ENCODE measurements around the gene TYMP.
"Not testable (repeated sequence)": the region's sequence is repeated elsewhere in the genome, so short reads cannot be mapped to it uniquely, and the experiment has no call there.

TYMP gene

DNA sequence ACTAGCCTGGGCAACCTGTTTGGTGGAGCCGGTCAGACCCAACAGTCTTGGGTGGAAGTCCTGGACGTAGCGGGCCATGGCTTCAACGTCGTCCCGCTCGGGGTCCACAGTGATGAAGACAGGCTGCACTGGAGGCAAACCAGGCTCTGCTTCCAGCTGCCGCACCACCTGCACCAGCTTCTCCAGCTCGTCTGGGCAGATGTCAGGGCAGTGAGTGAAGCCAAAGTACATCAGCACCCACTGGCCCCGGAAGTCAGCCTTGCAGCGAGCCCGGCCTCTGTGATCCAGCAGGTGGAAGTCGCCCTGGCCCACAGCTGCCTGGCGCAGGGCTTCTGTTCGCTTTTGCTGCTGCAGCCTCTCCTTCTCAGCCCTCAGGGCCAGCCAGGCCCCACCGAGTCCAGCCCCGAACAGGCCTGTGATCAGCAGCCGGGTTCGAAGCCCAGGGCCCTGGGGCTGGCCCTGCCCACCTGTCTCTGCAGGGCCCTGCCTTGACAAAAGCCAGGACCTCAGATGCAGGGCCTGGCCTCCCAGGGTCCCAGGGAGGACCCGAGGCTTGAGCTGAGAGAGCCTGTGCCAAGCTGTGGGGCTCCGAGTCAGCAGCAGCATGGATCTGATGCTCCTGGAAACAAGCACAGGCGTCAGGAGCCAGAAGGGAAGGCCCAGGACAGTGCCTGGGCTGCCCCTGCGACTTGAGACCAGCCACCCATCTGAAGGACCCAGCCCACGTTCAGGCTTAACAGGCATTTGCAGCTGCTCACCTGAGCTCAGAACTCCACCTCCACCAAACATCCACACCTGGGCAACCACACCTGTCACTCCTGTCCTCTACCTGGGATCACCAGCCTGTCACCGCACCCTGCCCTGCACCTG lies 5.8 kb downstream of the TYMP start:
- no peak for DNase-seq (ENCODE audit: low spot score)

DNA sequence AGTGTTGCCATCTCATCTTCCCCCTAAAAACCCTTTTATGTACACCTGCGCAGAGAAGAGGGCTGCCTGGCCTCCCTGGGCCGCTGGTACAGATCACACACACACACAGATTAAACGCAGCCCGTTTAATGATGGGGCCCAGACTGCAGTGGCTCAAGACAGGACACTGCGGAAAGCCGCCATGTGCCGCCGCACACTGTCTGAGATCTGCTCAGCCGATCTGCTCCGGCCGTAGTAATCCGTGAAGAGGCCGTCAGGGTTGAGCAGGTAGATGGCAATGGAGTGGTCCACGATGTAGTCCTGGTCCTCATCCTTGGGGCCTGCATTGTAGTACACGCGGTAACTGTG lies 6.4 kb downstream of the TYMP start:
- no peak for DNase-seq (ENCODE audit: low spot score)

GRCh38 chr22:50522806-50523438 lies 6.9 kb downstream of the TYMP start:
- DNase-seq (ENCODE audit: low spot score): no peak

- DNase-seq (ENCODE audit: low spot score): no peak
These were observed 7.5 kb downstream of the TYMP start for GRCh38 chr22:50522208-50522805.

- no peak for DNase-seq (ENCODE audit: low spot score)
These were observed 8.1 kb downstream of the TYMP start for GRCh38 chr22:50521710-50522109.

GRCh38 chr22:50520826-50521453 lies 8.9 kb downstream of the TYMP start:
- no peak for DNase-seq (ENCODE audit: low spot score)

- not testable (repeated sequence) for DNase-seq (ENCODE audit: low spot score)
These were observed 9.6 kb downstream of the TYMP start for GRCh38 chr22:50520184-50520583.

DNA sequence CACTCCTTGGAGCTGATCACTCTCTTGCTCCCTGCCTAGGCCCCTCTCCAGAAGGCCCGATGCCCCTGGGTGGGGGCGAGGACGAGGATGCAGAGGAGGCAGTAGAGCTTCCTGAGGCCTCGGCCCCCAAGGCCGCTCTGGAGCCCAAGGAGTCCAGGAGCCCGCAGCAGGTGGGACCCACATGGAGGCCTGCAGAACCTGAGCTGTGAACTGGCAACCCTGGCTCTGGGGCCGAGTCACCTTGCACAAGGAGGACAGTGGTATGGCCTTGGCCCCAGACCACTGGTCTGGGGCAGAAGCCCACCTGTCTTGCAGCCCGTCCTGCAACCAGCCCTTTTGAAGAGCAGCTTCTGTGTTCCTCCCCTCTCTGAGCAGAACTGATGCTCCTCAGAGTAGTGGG lies 10.7 kb downstream of the TYMP start:
- no peak for DNase-seq (ENCODE audit: low spot score)

DNA sequence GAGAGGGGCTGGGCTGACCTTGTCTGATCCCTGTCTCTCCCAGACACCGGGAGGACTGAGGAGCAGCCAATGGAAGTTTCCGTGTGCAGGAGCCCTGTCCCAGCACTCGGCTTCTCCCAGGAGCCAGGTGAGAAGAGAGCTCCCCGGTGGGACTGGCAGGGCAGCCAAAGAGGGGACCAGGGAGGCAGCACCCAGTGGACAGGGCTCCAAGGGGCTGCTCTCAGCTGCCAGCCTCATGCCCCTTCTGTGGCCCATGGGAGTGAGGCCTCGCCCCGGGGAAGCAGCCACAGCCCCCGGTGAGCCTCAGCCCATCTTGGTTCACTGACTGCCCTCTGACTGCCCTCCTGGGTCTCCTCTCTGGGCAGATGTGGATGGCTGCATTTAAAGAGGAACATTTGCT lies 11.2 kb downstream of the TYMP start:
- no peak for DNase-seq (ENCODE audit: low spot score)

GRCh38 chr22:50517495-50518260 lies 12.1 kb downstream of the TYMP start:
- DNase-seq (ENCODE audit: low spot score): no peak

GRCh38 chr22:50516891-50517290 lies 12.9 kb downstream of the TYMP start:
- DNase-seq (ENCODE audit: low spot score): no peak

DNA sequence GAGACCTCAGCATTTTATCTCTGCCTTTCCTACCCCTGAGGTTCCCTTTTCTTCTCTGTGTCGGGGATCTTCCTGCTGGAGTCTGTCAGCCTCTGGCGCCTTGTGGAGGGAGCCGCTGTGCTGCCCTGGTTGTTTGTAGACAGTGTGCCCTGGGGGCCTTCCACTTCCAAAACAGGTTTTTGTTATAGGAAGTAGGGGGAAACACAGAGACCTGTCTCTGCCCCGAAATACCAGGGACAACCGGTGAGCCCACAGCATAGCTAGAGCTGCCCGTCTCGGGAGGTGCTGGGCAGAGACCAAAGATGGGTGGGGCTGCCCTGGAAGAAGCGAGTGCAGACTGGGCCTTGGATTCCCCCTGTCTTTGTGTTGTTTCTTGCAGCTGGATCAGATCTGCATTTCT lies 13.7 kb downstream of the TYMP start:
- DNase-seq (ENCODE audit: low spot score): no peak

DNA sequence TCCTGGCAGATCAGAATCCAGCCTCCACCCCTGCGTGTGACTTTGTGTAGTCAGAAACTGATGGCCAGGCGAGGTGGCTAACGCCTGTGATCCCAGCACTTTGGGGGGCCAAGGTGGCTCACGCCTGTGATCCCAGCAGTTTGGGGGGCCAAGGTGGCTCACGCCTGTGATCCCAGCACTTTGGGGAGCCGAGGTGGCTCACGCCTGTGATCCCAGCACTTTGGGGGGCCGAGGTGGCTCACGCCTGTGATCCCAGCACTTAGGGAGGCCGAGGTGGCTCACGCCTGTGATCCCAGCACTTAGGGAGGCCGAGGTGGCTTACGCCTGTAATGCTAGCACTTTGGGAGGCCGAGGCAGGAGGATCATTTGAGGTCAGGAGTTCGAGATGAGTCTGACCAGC lies 16.6 kb downstream of the TYMP start:
- no peak for DNase-seq (ENCODE audit: low spot score)

DNA sequence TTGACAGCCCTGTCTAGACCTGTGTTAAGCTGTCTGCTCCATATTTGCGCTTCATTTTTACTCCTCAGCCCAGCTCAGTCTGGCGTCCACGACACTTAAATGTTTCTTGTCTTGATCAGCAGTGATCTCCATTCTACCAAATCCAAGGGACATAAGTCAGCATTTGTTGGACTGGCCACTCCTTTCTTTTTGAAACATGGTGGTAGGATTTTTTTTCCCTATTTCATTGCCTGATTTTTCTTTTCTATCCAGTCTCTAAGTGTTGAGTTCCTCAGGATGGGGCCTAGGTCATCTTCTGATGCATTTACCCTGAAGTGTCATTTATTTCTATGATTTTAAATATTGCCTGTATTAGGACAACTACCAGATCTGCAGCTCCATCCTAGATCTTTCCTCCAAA lies 20.9 kb downstream of the TYMP start:
- no peak for DNase-seq (ENCODE audit: low spot score)

- DNase-seq (ENCODE audit: low spot score): peak; percentile 93
These were observed 21.6 kb downstream of the TYMP start, which contains the start of gene NCAPH2 for GRCh38 chr22:50507991-50508884. Gene NCAPH2, plus strand, starts transcription at chr22:50508224. Its CDS starts 114 bp downstream, at chr22:50508338.

- peak; percentile 70 for DNase-seq (ENCODE audit: low spot score)
These were observed 22.3 kb downstream of the TYMP start, which contains the start of gene LMF2 for GRCh38 chr22:50507421-50507990. Gene LMF2, minus strand, starts transcription at chr22:50507702. Its CDS starts 27 bp downstream, at chr22:50507675.

GRCh38 chr22:50506611-50507420 lies 23.0 kb downstream of the TYMP start:
- no peak for DNase-seq (ENCODE audit: low spot score)

- no peak for DNase-seq (ENCODE audit: low spot score)
These were observed 23.8 kb downstream of the TYMP start for GRCh38 chr22:50505776-50506610.
